ENCODE data around the gene NFXL1.

The NFXL1 gene

GRCh38 chr4:47827343-47828047, 86.9 kb downstream of the NFXL1 start:
- in situ Hi-C loops (cut with MboI; ENCODE audit: low sequenced_read_pairs, unreplicated experiment) = no loop called here
- no peak for TF ChIP-seq CTCF (IDR thresholded peaks at IDR 0.05; ENCODE audit: borderline replicate concordance, control extremely low read depth, extremely low read depth, insufficient read depth, missing control alignments)
- DNase-seq (ENCODE audit: low spot score) = no peak

GRCh38 chr4:47824840-47825239, 89.5 kb downstream of the NFXL1 start:
- in situ Hi-C loops (cut with MboI; ENCODE audit: low sequenced_read_pairs, unreplicated experiment) = no loop called here
- TF ChIP-seq CTCF (IDR thresholded peaks at IDR 0.05; ENCODE audit: borderline replicate concordance, control extremely low read depth, extremely low read depth, insufficient read depth, missing control alignments) = no peak
- peak; percentile 24 for DNase-seq (ENCODE audit: low spot score)

GRCh38 chr4:47819178-47819577, 95.2 kb downstream of the NFXL1 start:
- in situ Hi-C loops (cut with MboI; ENCODE audit: low sequenced_read_pairs, unreplicated experiment) = no loop called here
- TF ChIP-seq CTCF (IDR thresholded peaks at IDR 0.05; ENCODE audit: borderline replicate concordance, control extremely low read depth, extremely low read depth, insufficient read depth, missing control alignments) = no peak
- DNase-seq (ENCODE audit: low spot score) = no peak

- TF ChIP-seq CTCF (IDR thresholded peaks at IDR 0.05; ENCODE audit: borderline replicate concordance, control extremely low read depth, extremely low read depth, insufficient read depth, missing control alignments) = no peak
- no peak for DNase-seq (ENCODE audit: low spot score)
- in situ Hi-C loops (cut with MboI; ENCODE audit: low sequenced_read_pairs, unreplicated experiment) = no loop called here
Measured at GRCh38 chr4:47817275-47817674, 97.1 kb downstream of the NFXL1 start.

GRCh38 chr4:47816748-47817147, 97.6 kb downstream of the NFXL1 start:
- in situ Hi-C loops (cut with MboI; ENCODE audit: low sequenced_read_pairs, unreplicated experiment) = no loop called here
- no peak for TF ChIP-seq CTCF (IDR thresholded peaks at IDR 0.05; ENCODE audit: borderline replicate concordance, control extremely low read depth, extremely low read depth, insufficient read depth, missing control alignments)
- DNase-seq (ENCODE audit: low spot score) = no peak

GRCh38 chr4:47814618-47815295, 99.6 kb downstream of the NFXL1 start:
- in situ Hi-C loops (cut with MboI; ENCODE audit: low sequenced_read_pairs, unreplicated experiment) = no loop called here
- no peak for DNase-seq (ENCODE audit: low spot score)
- no peak for TF ChIP-seq CTCF (IDR thresholded peaks at IDR 0.05; ENCODE audit: borderline replicate concordance, control extremely low read depth, extremely low read depth, insufficient read depth, missing control alignments)
